Posterior vena cava (tissue), 2 donors: ENCODE data around the gene PCK2. TPM values are rescaled to one million over a fixed set of nuclear protein-coding genes. Genes with fewer than 3 reads are reported as not detected.

Experiments used
- DNase-seq: peaks from one replicate; pipeline ENCODE4 v3.0.0-alpha.2; 2020; ENCODE audit warnings: low spot score
- intact Hi-C, 2 donors: fragments of 100-400 bp; cut with DNase I; formaldehyde crosslinking; loops; one replicate each; pipeline versions ENCODE4 v1.14.1 to v1.14.2; 2022 to 2023
- total RNA-seq, 2 donors: library from RNA; stranded (reverse); fragmentation: NEBNext Ultra II Directional; extraction: Animal tissue kit (Norgen Biotek cat#: 25700); gene quantifications; one replicate each; pipeline ENCODE4 v1.2.1, GENCODE V29; 2021
- donor health status: DM: yes; HTN: yes; CAD: no.
- donor health status: DM: yes; HTN: yes; CAD: no.

The PCK2 gene
- total RNA-seq, 2 donors from 2014 or later: 18.8 to 27.4 TPM

GRCh38 chr14:24130380-24130716 is 36.2 kb downstream of the PCK2 start, which contains the start of gene FITM1:
TSS of gene FITM1 (plus strand) at chr14:24130659. CDS start at chr14:24131564, 905 bp downstream.
- DNase-seq: no peak

GRCh38 chr14:24130717-24131548 is 36.8 kb downstream of the PCK2 start:
- DNase-seq: no peak
- intact Hi-C loops: no loop called here

More at GRCh38 chr14:24130380-24130716, 36.2 kb downstream of the PCK2 start, which contains the start of gene FITM1:
- intact Hi-C loops: no loop called here

GRCh38 chr14:24131549-24131966 is 37.4 kb downstream of the PCK2 start:
- no peak for DNase-seq
- intact Hi-C loops: no loop called here

GRCh38 chr14:24132061-24132685 is 38.1 kb downstream of the PCK2 start:
- intact Hi-C loops: no loop called here
- DNase-seq: no peak

GRCh38 chr14:24132976-24133375 is 38.9 kb downstream of the PCK2 start:
- DNase-seq: no peak
- intact Hi-C loops: no loop called here

GRCh38 chr14:24133735-24134134 is 39.6 kb downstream of the PCK2 start:
- intact Hi-C loops: no loop called here
- no peak for DNase-seq

GRCh38 chr14:24135584-24135833 is 41.4 kb downstream of the PCK2 start:
- intact Hi-C loops: no loop called here
- DNase-seq: peak; percentile 80

- peak; percentile 98 for DNase-seq
- intact Hi-C loops: no loop called here
These were observed 41.9 kb downstream of the PCK2 start, which contains the start of gene PSME1 for GRCh38 chr14:24135834-24136683. TSS of gene PSME1 (plus strand) at chr14:24136194. CDS start at chr14:24136263, 69 bp downstream.

GRCh38 chr14:24136684-24137528 is 42.8 kb downstream of the PCK2 start:
- intact Hi-C loops: no loop called here
- no peak for DNase-seq

GRCh38 chr14:24137529-24138395 is 43.7 kb downstream of the PCK2 start:
- intact Hi-C loops: no loop called here
- no peak for DNase-seq

GRCh38 chr14:24138396-24139271 is 44.5 kb downstream of the PCK2 start:
- intact Hi-C loops: no loop called here
- no peak for DNase-seq

- intact Hi-C loops: no loop called here
- DNase-seq: no peak
These were observed 45.3 kb downstream of the PCK2 start for GRCh38 chr14:24139272-24139934.

- DNase-seq: peak; percentile 100
- intact Hi-C loops: no loop called here
These were observed 47.2 kb downstream of the PCK2 start, which contains the start of gene EMC9 for GRCh38 chr14:24141097-24141880. TSS of gene EMC9 (minus strand) at chr14:24141591. CDS start at chr14:24141304, 287 bp downstream.

GRCh38 chr14:24143511-24143910 is 49.4 kb downstream of the PCK2 start:
- no peak for DNase-seq
- intact Hi-C loops: loop anchor here in 1 of 2 donors (1.0 kb wide), 1 partner anchor 41 kb away; no protein-coding TSS in a partner anchor

GRCh38 chr14:24144451-24144850 is 50.3 kb downstream of the PCK2 start:
- no peak for DNase-seq
- intact Hi-C loops: no loop called here

GRCh38 chr14:24145219-24145618 is 51.1 kb downstream of the PCK2 start:
- no peak for DNase-seq
- intact Hi-C loops: no loop called here
